WTC11 (cell line): Measurements from ENCODE around the gene PLEKHH1. TPM values are rescaled to one million over a fixed set of nuclear protein-coding genes. Genes with fewer than 3 reads are reported as not detected.

ENCODE experiments used
- ATAC-seq: fragments of 200-7000 bp; cut with Tn5 transposase; 2 replicates; pipeline ENCODE4 v1.10.0; 2021; ENCODE audit warnings: mild to moderate bottlenecking, moderate library complexity
- CTCF ChIA-PET: fragments of 300-600 bp; sonication (Branson Sonifier 250); formaldehyde crosslinking; loops from one replicate; lab custom pipeline; 2021; ENCODE audit warnings: antibody characterized with exemption; lab: Charles Lee
- POLR2A ChIA-PET: fragments of 350-600 bp; sonication (Branson Sonifier 250); formaldehyde crosslinking; loops from one replicate; lab custom pipeline; 2021; ENCODE audit warnings: antibody characterized with exemption; lab: Charles Lee
- DNase-seq: peaks from one replicate; pipeline ENCODE4 v3.0.0; 2021; ENCODE audit warnings: low spot score
- H3K27ac Mint-ChIP-seq: 2 replicates; pipeline ENCODE4 v1.8.0; 2021; ENCODE audit warnings: mixed read lengths
- H3K27me3 Mint-ChIP-seq: 2 replicates; pipeline ENCODE4 v1.8.0; 2021; ENCODE audit warnings: low read depth, mild to moderate bottlenecking, moderate library complexity, mixed read lengths
- H3K36me3 Mint-ChIP-seq: 2 replicates; pipeline ENCODE4 v1.8.0; 2021; ENCODE audit warnings: mixed read lengths
- H3K4me1 Mint-ChIP-seq: 2 replicates; pipeline ENCODE4 v1.8.0; 2022; ENCODE audit warnings: mixed read lengths
- H3K4me3 Mint-ChIP-seq: 2 replicates; pipeline ENCODE4 v1.8.0; 2021; ENCODE audit warnings: mild to moderate bottlenecking, moderate library complexity, mixed read lengths
- H3K9me3 Mint-ChIP-seq: 2 replicates; pipeline ENCODE4 v1.8.0; 2021; ENCODE audit warnings: mixed read lengths
- AFF4 ChIP-seq: sonication (generic); formaldehyde crosslinking; IDR thresholded peaks from 2 replicates; pipeline ENCODE4 v1.8.1; 2023; ENCODE audit warnings: mild to moderate bottlenecking, missing genetic modification reagents, borderline replicate concordance
- ATF1 ChIP-seq: sonication (generic); formaldehyde crosslinking; IDR thresholded peaks from 2 replicates; pipeline ENCODE4 v1.8.1; 2023; ENCODE audit warnings: mild to moderate bottlenecking, moderate library complexity, missing genetic modification reagents
- CREM ChIP-seq: sonication (generic); formaldehyde crosslinking; IDR thresholded peaks from 2 replicates; pipeline ENCODE4 v1.8.1; 2022; ENCODE audit warnings: mild to moderate bottlenecking, missing genetic modification reagents, moderate library complexity
- GABPB1 ChIP-seq: sonication (generic); formaldehyde crosslinking; IDR thresholded peaks from 2 replicates; pipeline ENCODE4 v1.8.1; 2023; ENCODE audit warnings: mild to moderate bottlenecking, missing genetic modification reagents
- IRF1 ChIP-seq: sonication (generic); formaldehyde crosslinking; IDR thresholded peaks from 2 replicates; pipeline ENCODE4 v1.8.0; 2023; ENCODE audit warnings: missing genetic modification reagents
- IRF2 ChIP-seq: sonication (generic); formaldehyde crosslinking; IDR thresholded peaks from 2 replicates; pipeline ENCODE4 v1.8.0; 2022; ENCODE audit warnings: low read depth, missing genetic modification reagents, borderline replicate concordance
- JAZF1 ChIP-seq: fragments of 250-450 bp; sonication (Bioruptor Pico); IDR thresholded peaks from 2 replicates; pipeline ENCODE4 v1.9.0; 2021; ENCODE audit warnings: moderate library complexity, mild to moderate bottlenecking, inconsistent platforms
- MAX ChIP-seq: sonication (generic); formaldehyde crosslinking; IDR thresholded peaks from 2 replicates; pipeline ENCODE4 v1.8.0; 2022; ENCODE audit warnings: mild to moderate bottlenecking, missing genetic modification reagents
- NR3C1 ChIP-seq: sonication (generic); formaldehyde crosslinking; conservative IDR thresholded peaks from 2 replicates; pipeline ENCODE4 v1.8.1; 2023; ENCODE audit warnings: low read depth, mild to moderate bottlenecking, missing genetic modification reagents
- PRRX2 ChIP-seq: fragments of 250-450 bp; sonication (Bioruptor Pico); IDR thresholded peaks from 2 replicates; pipeline ENCODE4 v1.8.0; 2021; ENCODE audit warnings: mild to moderate bottlenecking
- SOX15 ChIP-seq: fragments of 250-450 bp; sonication (Bioruptor Pico); IDR thresholded peaks from 2 replicates; pipeline ENCODE4 v1.9.0; 2021; ENCODE audit warnings: mild to moderate bottlenecking
- STAT6 ChIP-seq: sonication (generic); formaldehyde crosslinking; conservative IDR thresholded peaks from 2 replicates; pipeline ENCODE4 v1.8.1; 2023; ENCODE audit warnings: mild to moderate bottlenecking, low read depth, missing genetic modification reagents, moderate library complexity
- USF2 ChIP-seq: sonication (generic); formaldehyde crosslinking; IDR thresholded peaks from 2 replicates; pipeline ENCODE4 v1.8.1; 2023; ENCODE audit warnings: mild to moderate bottlenecking, missing genetic modification reagents, moderate library complexity
- ZBTB21 ChIP-seq: sonication (generic); formaldehyde crosslinking; IDR thresholded peaks from 2 replicates; pipeline ENCODE4 v1.8.1; 2023; ENCODE audit warnings: mild to moderate bottlenecking, missing genetic modification reagents, borderline replicate concordance
- ZNF281 ChIP-seq: sonication (generic); formaldehyde crosslinking; IDR thresholded peaks from 2 replicates; pipeline ENCODE4 v1.8.0; 2023; ENCODE audit warnings: mild to moderate bottlenecking, missing genetic modification reagents
- total RNA-seq: library from RNA; stranded (reverse); gene quantifications from 3 replicates; pipeline ENCODE4 v1.2.3, GENCODE V29; 2021

Gene PLEKHH1
- total RNA-seq, 1 experiment from 2014 or later: 48.3 TPM

GRCh38 chr14:67553547-67553946, 20.5 kb downstream of the PLEKHH1 start (continued):
- TF ChIP-seq AFF4 (no peak), IRF1 (CRISPR knock-in tag) (no peak), ATF1 (CRISPR knock-in tag) (no peak), JAZF1 (CRISPR knock-in tag) (no peak), GABPB1 (CRISPR knock-in tag) (no peak), STAT6 (CRISPR knock-in tag) (no peak), SOX15 (CRISPR knock-in tag) (no peak), USF2 (CRISPR knock-in tag) (no peak)

- Mint-ChIP-seq H3K9me3 (no peaks in the 10 kb centered on the region), H3K4me3 (no peak overlapping the region), H3K27me3 (no peaks in the 10 kb centered on the region), H3K4me1 (peaks cover 5% of the 10 kb centered on the region), H3K36me3 (peaks cover 21% of the 10 kb centered on the region), H3K27ac (peak overlapping the region; percentile 15; the same call in 1 of the 2 replicates)
- no peak for ATAC-seq
- DNase-seq: no peak
- TF ChIP-seq ZBTB21 (CRISPR knock-in tag): no peak
- no peak for TF ChIP-seq IRF1 (CRISPR knock-in tag)
- no peak for TF ChIP-seq GABPB1 (CRISPR knock-in tag)
- no peak for TF ChIP-seq IRF2 (CRISPR knock-in tag)
- TF ChIP-seq NR3C1 (CRISPR knock-in tag): no peak
- no peak for TF ChIP-seq PRRX2
- TF ChIP-seq ZNF281 (CRISPR knock-in tag): no peak
- no peak for TF ChIP-seq MAX (CRISPR knock-in tag)
- no peak for TF ChIP-seq CREM
- ChIA-PET CTCF (interaction anchor here (1.3 to 2.6 kb wide), 3 partner anchors 17 to 28 kb away, joined by 3 to 14 read pairs (median 9); partner anchors contain the start of gene PLEKHH1), POLR2A (no interaction called here)
Observed at GRCh38 chr14:67554341-67554740, 21.3 kb downstream of the PLEKHH1 start.
